Thyroid gland (tissue), 4 donors: ENCODE measurements around the gene ZG16B. TPM values are rescaled to one million over a fixed set of nuclear protein-coding genes. Genes with fewer than 3 reads are reported as not detected.

Experiments used
- DNase-seq, 2 donors: peaks; one replicate each; pipeline ENCODE4 v3.0.0-alpha.2; 2019
- H3K27ac ChIP-seq, 3 donors: fragments of 200-600 bp; sonication (generic); 1 replicate in 2 of 3; 2 replicates in 1 of 3; pipeline ENCODE4 v1.5.1; 2016 to 2019; ENCODE audit warnings: mild to moderate bottlenecking in 1 of 3, moderate library complexity in 1 of 3
- H3K27me3 ChIP-seq: fragments of 200-600 bp; sonication (generic); one replicate; pipeline ENCODE4 v1.5.1; 2019
- H3K36me3 ChIP-seq, 2 donors: fragments of 200-600 bp; sonication (generic); one replicate each; pipeline ENCODE4 v1.5.1; 2016 to 2019
- H3K4me1 ChIP-seq, 2 donors: fragments of 200-600 bp; sonication (generic); one replicate each; pipeline ENCODE4 v1.5.1; 2017 to 2019
- H3K4me3 ChIP-seq, 3 donors: fragments of 200-600 bp; sonication (generic); replicated peaks in 1 of 3; 1 replicate in 2 of 3; 2 replicates in 1 of 3; pipeline ENCODE4 v1.5.1; 2016; ENCODE audit warnings: mild to moderate bottlenecking in 1 of 3
- H3K9me3 ChIP-seq: fragments of 200-600 bp; sonication (generic); one replicate; pipeline ENCODE4 v1.5.1; 2017
- POLR2A ChIP-seq, 2 donors: fragments of 450-650 bp; IDR thresholded peaks; one replicate each; pipeline ENCODE4 v1.6.1; 2017; ENCODE audit warnings: antibody characterized with exemption in 2 of 2, mild to moderate bottlenecking in 2 of 2, moderate library complexity in 1 of 2
- WGBS, 2 donors: methylation state at CpG; one replicate each; pipeline ENCODE4 v1.1.5; 2017; 5-methylcytosine and 5-hydroxymethylcytosine counted together
- intact Hi-C: fragments of 100-400 bp; cut with DNase I; formaldehyde crosslinking; loops from one replicate; pipeline ENCODE4 v1.15.1; 2023
- total RNA-seq, 4 donors: library from RNA; depleted of rRNA; stranded (reverse); fragments of >200 nt; gene quantifications; one replicate each; pipeline ENCODE4 v1.2.3, GENCODE V29; 2016
- TF ChIP-seq, protein P1 (sequence below), 6 experiments: fragments of 200-600 bp in 3 of 6; fragments of 450-650 bp in 3 of 6; sonication (generic) in 3 of 6; IDR thresholded peaks; one replicate each; pipeline ENCODE4 v1.5.1; 2016 to 2019; ENCODE audit warnings: antibody characterized with exemption in 6 of 6, mild to moderate bottlenecking in 2 of 6, inconsistent platforms in 1 of 6, moderate library complexity in 1 of 6

The ZG16B gene
- total RNA-seq, 4 donors from 2014 or later, result not detected

DNA sequence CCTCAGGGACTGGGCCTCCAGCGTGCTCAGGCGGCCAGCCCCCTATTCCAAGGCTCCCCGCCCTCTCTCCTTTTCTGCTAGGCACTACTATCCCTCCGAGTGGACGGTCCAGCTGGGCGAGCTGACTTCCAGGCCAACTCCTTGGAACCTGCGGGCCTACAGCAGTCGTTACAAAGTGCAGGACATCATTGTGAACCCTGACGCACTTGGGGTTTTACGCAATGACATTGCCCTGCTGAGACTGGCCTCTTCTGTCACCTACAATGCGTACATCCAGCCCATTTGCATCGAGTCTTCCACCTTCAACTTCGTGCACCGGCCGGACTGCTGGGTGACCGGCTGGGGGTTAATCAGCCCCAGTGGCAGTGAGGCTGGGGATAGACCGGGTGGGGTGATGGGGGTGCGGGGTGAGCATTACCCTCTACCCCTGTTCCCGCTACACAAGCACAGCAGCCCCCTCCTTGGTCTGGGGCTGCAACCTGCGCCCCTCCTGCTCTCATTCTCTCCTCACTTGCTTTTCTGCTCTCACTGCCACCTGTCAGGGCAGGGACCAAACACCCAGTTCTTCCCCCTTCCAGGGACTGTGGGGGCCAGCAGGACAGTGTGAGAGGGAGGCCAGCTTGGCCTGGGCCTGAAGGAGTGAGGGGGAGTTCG is 30.8 kb upstream of the ZG16B start:
- Histone ChIP-seq H3K27me3 (no peaks in the 10 kb centered on the region), H3K4me3 (no peak overlapping the region), H3K36me3 (no peaks in the 10 kb centered on the region), H3K9me3 (no peaks in the 10 kb centered on the region), H3K4me1 (no peaks in the 10 kb centered on the region), H3K27ac (no peak overlapping the region)
- DNase-seq, result no peak
- 74 to 87% methylated on average over 18 to 21 of the region's 21 CpGs for WGBS, 2 donors
- TF ChIP-seq POLR2A (IDR thresholded peaks at IDR 0.05), result no peak
- TF ChIP-seq, protein P1, sequence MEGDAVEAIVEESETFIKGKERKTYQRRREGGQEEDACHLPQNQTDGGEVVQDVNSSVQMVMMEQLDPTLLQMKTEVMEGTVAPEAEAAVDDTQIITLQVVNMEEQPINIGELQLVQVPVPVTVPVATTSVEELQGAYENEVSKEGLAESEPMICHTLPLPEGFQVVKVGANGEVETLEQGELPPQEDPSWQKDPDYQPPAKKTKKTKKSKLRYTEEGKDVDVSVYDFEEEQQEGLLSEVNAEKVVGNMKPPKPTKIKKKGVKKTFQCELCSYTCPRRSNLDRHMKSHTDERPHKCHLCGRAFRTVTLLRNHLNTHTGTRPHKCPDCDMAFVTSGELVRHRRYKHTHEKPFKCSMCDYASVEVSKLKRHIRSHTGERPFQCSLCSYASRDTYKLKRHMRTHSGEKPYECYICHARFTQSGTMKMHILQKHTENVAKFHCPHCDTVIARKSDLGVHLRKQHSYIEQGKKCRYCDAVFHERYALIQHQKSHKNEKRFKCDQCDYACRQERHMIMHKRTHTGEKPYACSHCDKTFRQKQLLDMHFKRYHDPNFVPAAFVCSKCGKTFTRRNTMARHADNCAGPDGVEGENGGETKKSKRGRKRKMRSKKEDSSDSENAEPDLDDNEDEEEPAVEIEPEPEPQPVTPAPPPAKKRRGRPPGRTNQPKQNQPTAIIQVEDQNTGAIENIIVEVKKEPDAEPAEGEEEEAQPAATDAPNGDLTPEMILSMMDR (IDR thresholded peaks at IDR 0.05), result no peak
- intact Hi-C loops, result no loop called here

DNA sequence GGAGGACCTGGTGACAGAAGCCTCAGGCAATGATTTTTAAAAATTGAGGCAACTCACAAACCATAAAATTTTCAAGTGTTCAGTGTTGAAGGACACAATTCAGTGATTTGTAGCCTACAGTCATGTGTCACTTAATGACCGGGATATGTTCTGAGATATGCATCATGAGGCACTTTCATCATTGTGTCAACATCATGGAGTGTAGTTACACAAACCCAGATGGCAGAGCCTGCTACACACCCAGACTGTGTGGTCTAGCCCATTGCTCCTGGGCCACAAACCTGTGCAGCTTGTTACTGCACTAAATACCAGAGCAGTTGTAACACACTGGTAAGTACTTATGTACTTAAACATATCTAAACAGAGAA is 30.3 kb upstream of the ZG16B start:
- no peaks in the 10 kb centered on the region for H3K27me3 ChIP-seq
- no peak overlapping the region for H3K27ac ChIP-seq
- TF ChIP-seq POLR2A (IDR thresholded peaks at IDR 0.05), result no peak
- TF ChIP-seq, protein P1 (IDR thresholded peaks at IDR 0.05), result no peak
- WGBS, 2 donors, result 50 to 80% methylated on average over 1 of the region's 1 CpG
- H3K9me3 ChIP-seq, result no peaks in the 10 kb centered on the region
- no peak for DNase-seq
- intact Hi-C loops, result no loop called here
- no peaks in the 10 kb centered on the region for H3K36me3 ChIP-seq
- no peak overlapping the region for H3K4me3 ChIP-seq
- H3K4me1 ChIP-seq, result no peaks in the 10 kb centered on the region

DNA sequence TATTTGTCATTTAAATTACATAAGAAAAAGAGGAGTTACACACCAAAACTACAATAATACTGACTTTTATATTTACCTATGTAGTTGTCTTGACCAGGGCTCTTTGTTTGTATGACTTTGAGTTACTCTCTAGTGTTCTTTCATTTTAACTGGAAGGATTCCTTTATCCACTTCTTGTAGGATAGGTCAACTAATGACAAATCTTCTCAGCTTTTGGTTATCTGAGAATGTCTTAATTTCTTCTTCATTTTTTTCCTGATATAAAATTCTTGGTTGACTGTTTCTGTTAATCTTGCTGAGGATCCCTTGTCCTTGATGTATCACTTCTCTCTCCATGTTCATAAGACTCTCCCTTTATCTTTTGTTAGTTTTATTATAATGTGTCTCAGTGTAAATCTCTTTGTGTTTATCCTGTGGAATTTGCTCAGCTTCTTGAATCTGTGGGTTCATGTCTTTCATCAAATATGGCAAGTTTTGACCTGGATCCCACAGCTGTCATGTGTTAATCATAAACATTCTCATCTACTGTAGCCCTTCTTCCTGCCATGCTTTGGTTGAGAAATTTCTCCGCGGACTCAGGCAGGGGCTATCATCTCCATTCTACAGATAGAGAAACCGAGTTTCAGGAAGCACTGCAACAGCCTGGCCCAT is 26.4 kb upstream of the ZG16B start:
- Histone ChIP-seq H3K36me3 (no peaks in the 10 kb centered on the region), H3K27ac (no peak overlapping the region), H3K4me1 (no peaks in the 10 kb centered on the region), H3K4me3 (no peak overlapping the region), H3K27me3 (no peaks in the 10 kb centered on the region), H3K9me3 (no peaks in the 10 kb centered on the region)
- intact Hi-C loops, result no loop called here
- DNase-seq, result no peak
- TF ChIP-seq, protein P1 (IDR thresholded peaks at IDR 0.05), result no peak
- TF ChIP-seq POLR2A (IDR thresholded peaks at IDR 0.05), result no peak
- WGBS, 2 donors, result 77 to 90% methylated on average over 3 of the region's 3 CpGs

DNA sequence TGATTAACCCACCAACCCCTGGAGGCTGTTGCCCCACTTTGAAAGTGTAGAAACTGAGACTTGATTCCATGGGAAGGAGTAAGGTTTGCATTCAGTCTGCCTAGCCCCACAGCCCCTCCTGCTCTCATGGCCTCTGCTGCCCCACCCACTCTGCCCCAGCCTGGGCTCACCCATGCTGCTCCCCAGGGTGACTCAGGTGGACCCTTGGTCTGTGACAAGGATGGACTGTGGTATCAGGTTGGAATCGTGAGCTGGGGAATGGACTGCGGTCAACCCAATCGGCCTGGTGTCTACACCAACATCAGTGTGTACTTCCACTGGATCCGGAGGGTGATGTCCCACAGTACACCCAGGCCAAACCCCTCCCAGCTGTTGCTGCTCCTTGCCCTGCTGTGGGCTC is 25.4 kb upstream of the ZG16B start:
- intact Hi-C loops, result no loop called here
- no peak for DNase-seq
- H3K9me3 ChIP-seq, result no peaks in the 10 kb centered on the region
- no peak overlapping the region for H3K27ac ChIP-seq
- H3K27me3 ChIP-seq, result no peaks in the 10 kb centered on the region
- 86 to 87% methylated on average over 4 of the region's 4 CpGs for WGBS, 2 donors
- no peak for TF ChIP-seq POLR2A (IDR thresholded peaks at IDR 0.05)
- TF ChIP-seq, protein P1 (IDR thresholded peaks at IDR 0.05), result no peak
- no peaks in the 10 kb centered on the region for H3K4me1 ChIP-seq
- H3K36me3 ChIP-seq, result no peaks in the 10 kb centered on the region
- no peak overlapping the region for H3K4me3 ChIP-seq

DNA sequence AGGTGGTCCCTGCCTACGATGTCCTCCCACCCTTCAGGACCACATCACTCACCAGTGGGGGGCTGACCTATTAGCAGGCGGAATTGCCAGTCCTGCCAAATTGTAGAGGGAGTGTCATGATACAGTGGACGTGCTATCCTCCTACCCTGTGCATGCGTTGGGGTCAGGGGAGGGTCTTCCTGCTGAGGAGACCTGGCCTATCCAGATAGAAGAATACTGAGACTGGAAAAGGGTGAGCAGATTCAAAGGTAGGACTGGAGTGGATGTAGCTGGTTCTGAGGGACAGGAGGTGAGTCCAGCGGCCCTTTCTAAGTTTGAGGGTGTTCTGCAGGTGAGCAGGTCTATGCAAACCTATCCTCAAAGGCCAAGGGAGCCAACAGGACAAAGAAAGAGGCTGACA is 23.8 kb upstream of the ZG16B start:
- H3K27me3 ChIP-seq, result no peaks in the 10 kb centered on the region
- H3K27ac ChIP-seq, result no peak overlapping the region
- WGBS, 2 donors, result 69 to 79% methylated on average over 3 to 4 of the region's 5 CpGs

More for the DNA sequence above, 23.8 kb upstream of the ZG16B start:
- DNase-seq, result no peak
- TF ChIP-seq POLR2A (IDR thresholded peaks at IDR 0.05), result no peak
- TF ChIP-seq, protein P1 (IDR thresholded peaks at IDR 0.05), result no peak
- no peaks in the 10 kb centered on the region for H3K9me3 ChIP-seq
- no peaks in the 10 kb centered on the region for H3K4me1 ChIP-seq
- H3K36me3 ChIP-seq, result no peaks in the 10 kb centered on the region
- H3K4me3 ChIP-seq, result no peak overlapping the region
- intact Hi-C loops, result no loop called here
